ENCODE results near the gene ATP5PB. TPM values are rescaled to one million over a fixed set of nuclear protein-coding genes. Genes with fewer than 3 reads are reported as not detected.

The ATP5PB gene
- total and polyA plus RNA-seq, 8 donors, result 21.6 to 373 (median 200) TPM

DNA sequence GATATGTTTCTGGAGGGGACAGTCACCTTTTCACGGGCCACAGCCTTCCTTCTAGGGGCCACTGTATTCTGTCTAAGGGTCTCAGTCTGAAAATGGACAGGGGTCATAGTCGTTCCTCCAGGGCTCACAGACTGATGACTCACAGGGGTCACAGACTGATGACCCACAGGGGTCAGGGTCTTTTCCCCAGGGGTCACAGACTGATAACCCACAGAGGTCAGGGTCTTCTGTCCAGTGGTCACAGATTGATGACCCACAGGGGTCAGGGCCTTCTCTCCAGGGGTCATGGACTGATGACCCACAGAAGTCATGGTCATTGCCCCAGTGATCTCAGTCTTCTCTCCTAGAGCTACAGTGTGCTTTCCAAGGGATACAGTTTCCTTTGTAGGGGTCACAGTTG lies 34.5 kb upstream of the ATP5PB start:
- Histone ChIP-seq H3K4me3 (no peak overlapping the region), H3K27ac (no peak overlapping the region), H3K27me3 (no peaks in the 10 kb centered on the region), H3K9me3 (no peaks in the 10 kb centered on the region), H3K4me1 (peaks cover 6 to 17% (median 13%) of the 10 kb centered on the region in 4 donors), H3K36me3 (peaks cover 0 to 11% (median 4%) of the 10 kb centered on the region in 4 donors)
- no peak for TF ChIP-seq POLR2AphosphoS5 (IDR thresholded peaks at IDR 0.05)
- no peak for TF ChIP-seq EP300 (IDR thresholded peaks at IDR 0.05)
- TF ChIP-seq, protein P1, sequence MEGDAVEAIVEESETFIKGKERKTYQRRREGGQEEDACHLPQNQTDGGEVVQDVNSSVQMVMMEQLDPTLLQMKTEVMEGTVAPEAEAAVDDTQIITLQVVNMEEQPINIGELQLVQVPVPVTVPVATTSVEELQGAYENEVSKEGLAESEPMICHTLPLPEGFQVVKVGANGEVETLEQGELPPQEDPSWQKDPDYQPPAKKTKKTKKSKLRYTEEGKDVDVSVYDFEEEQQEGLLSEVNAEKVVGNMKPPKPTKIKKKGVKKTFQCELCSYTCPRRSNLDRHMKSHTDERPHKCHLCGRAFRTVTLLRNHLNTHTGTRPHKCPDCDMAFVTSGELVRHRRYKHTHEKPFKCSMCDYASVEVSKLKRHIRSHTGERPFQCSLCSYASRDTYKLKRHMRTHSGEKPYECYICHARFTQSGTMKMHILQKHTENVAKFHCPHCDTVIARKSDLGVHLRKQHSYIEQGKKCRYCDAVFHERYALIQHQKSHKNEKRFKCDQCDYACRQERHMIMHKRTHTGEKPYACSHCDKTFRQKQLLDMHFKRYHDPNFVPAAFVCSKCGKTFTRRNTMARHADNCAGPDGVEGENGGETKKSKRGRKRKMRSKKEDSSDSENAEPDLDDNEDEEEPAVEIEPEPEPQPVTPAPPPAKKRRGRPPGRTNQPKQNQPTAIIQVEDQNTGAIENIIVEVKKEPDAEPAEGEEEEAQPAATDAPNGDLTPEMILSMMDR (IDR thresholded peaks at IDR 0.05), result no peak
- no peak for TF ChIP-seq POLR2A (IDR thresholded peaks at IDR 0.05)
- WGBS, 5 donors, result 74 to 90% (median 78%) methylated on average over 2 of the region's 2 CpGs
- intact Hi-C loops (cut with DNase I; ENCODE audit: low total_unique reads), result no loop called here
- no peak for DNase-seq

DNA sequence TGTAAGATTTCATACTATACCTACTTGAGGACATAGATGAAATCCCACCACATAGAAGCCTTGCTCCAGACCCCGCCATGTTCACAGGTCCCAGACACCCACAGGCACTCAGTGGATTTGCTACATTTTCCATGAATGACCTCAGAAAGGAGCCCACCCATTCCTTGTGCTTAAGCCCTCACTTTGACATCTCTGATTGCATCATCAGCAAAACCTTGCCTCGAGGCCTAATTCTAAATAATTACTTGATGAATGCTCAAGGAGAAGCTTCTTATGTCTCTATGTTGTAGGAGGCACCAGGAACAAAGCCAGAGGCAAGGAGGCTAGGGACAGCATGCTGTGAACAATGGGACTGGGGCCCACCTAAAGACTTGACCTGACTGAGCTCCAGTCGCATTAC lies 33.8 kb upstream of the ATP5PB start:
- no peak overlapping the region for H3K4me3 ChIP-seq
- H3K4me1 ChIP-seq, result peaks cover 6 to 17% (median 13%) of the 10 kb centered on the region in 4 donors
- H3K27ac ChIP-seq, result no peak overlapping the region
- no peak for DNase-seq
- peaks cover 0 to 11% (median 4%) of the 10 kb centered on the region in 4 donors for H3K36me3 ChIP-seq
- H3K27me3 ChIP-seq, result no peaks in the 10 kb centered on the region
- intact Hi-C loops (cut with DNase I; ENCODE audit: low total_unique reads), result no loop called here
- no peak for TF ChIP-seq POLR2A (IDR thresholded peaks at IDR 0.05)
- TF ChIP-seq EP300 (IDR thresholded peaks at IDR 0.05), result no peak
- no peak for TF ChIP-seq POLR2AphosphoS5 (IDR thresholded peaks at IDR 0.05)
- TF ChIP-seq, protein P1 (IDR thresholded peaks at IDR 0.05), result no peak
- H3K9me3 ChIP-seq, result no peaks in the 10 kb centered on the region
- WGBS, 5 donors, result 82 to 93% (median 84%) methylated on average over 3 of the region's 3 CpGs

DNA sequence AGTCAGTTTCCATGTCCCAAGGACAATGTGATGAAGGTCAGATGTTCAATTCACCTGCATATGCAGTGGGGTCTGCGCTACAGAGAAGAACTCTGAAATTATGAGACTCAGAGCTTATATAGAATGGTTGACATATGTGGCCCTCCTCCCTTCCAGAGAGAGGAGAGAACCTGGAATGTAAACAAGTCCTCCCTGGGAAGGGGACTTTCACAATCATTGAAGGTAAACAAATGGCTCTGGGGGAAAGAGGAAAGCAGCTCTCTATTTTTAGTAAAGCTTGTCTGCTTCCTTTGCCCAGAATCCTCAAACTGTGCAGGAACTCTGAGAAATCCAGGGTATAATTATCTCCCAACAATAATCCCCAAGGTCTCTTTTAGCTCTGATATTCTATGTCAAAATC lies 31.5 kb upstream of the ATP5PB start:
- intact Hi-C loops (cut with DNase I; ENCODE audit: low total_unique reads), result no loop called here
- Histone ChIP-seq H3K36me3 (peaks cover 0 to 11% (median 9%) of the 10 kb centered on the region in 4 donors), H3K4me3 (no peak overlapping the region), H3K27me3 (no peaks in the 10 kb centered on the region), H3K27ac (no peak overlapping the region), H3K4me1 (peaks cover 6 to 18% (median 15%) of the 10 kb centered on the region in 4 donors), H3K9me3 (no peaks in the 10 kb centered on the region)
- peak in 1 of 3 donors; percentile 15 for TF ChIP-seq POLR2AphosphoS5 (IDR thresholded peaks at IDR 0.05)
- no peak for TF ChIP-seq POLR2A (IDR thresholded peaks at IDR 0.05)
- WGBS, 5 donors, result 61 to 75% (median 66%) methylated on average over 1 of the region's 1 CpG
- DNase-seq, result peak in 1 of 2 donors; percentile 47

- DNase-seq, result no peak
- Histone ChIP-seq H3K9me3 (no peaks in the 10 kb centered on the region), H3K36me3 (peaks cover 0 to 10% (median 9%) of the 10 kb centered on the region in 4 donors), H3K4me1 (peaks cover 6 to 26% (median 20%) of the 10 kb centered on the region in 4 donors), H3K27me3 (no peaks in the 10 kb centered on the region), H3K27ac (no peak overlapping the region), H3K4me3 (no peak overlapping the region)
- intact Hi-C loops (cut with DNase I; ENCODE audit: low total_unique reads), result no loop called here
- TF ChIP-seq EP300 (IDR thresholded peaks at IDR 0.05), result no peak
- TF ChIP-seq POLR2A (IDR thresholded peaks at IDR 0.05), result no peak
- TF ChIP-seq, protein P1 (IDR thresholded peaks at IDR 0.05), result no peak
- TF ChIP-seq POLR2AphosphoS5 (IDR thresholded peaks at IDR 0.05), result no peak
- WGBS, 5 donors, result 93 to 100% (median 100%) methylated on average over 1 of the region's 1 CpG
Observed at GRCh38 chr1:111419037-111419436, 30.2 kb upstream of the ATP5PB start.

GRCh38 chr1:111420377-111420776 lies 28.9 kb upstream of the ATP5PB start:
- H3K4me1 ChIP-seq, result peaks cover 6 to 26% (median 20%) of the 10 kb centered on the region in 4 donors
- no peaks in the 10 kb centered on the region for H3K9me3 ChIP-seq
- intact Hi-C loops (cut with DNase I; ENCODE audit: low total_unique reads), result no loop called here
- DNase-seq, result no peak
- H3K27ac ChIP-seq, result no peak overlapping the region
- no peaks in the 10 kb centered on the region for H3K27me3 ChIP-seq
- H3K36me3 ChIP-seq, result peaks cover 0 to 10% (median 0%) of the 10 kb centered on the region in 4 donors
- WGBS, 5 donors, result 78 to 84% (median 81%) methylated on average over 5 of the region's 5 CpGs
- H3K4me3 ChIP-seq, result no peak overlapping the region
- TF ChIP-seq, protein P1 (IDR thresholded peaks at IDR 0.05), result no peak
- TF ChIP-seq POLR2AphosphoS5 (IDR thresholded peaks at IDR 0.05) (no peak), EP300 (IDR thresholded peaks at IDR 0.05) (no peak), POLR2A (IDR thresholded peaks at IDR 0.05) (no peak)

Data from stomach (tissue), 9 donors.